MM.1S (cell line): ENCODE results near the gene FOXP1.

Experiments used
- DNase-seq: peaks from one replicate; pipeline ENCODE4 v3.0.0-alpha.2; 2015
- H2AFZ ChIP-seq: fragments of 300-600 bp; sonication (generic); 2 replicates; pipeline ENCODE4 v1.6.0; 2016; ENCODE audit warnings: antibody characterized with exemption, low read length
- H3F3A ChIP-seq: fragments of 300-600 bp; sonication (generic); 2 replicates; pipeline ENCODE4 v1.6.1; 2016; ENCODE audit warnings: mild to moderate bottlenecking, antibody characterized with exemption, low read length, moderate library complexity, mixed read lengths; ENCODE audit not compliant: insufficient read depth
- H3K27ac ChIP-seq: fragments of 300-600 bp; sonication (generic); 2 replicates; pipeline ENCODE4 v1.5.1; 2016; ENCODE audit warnings: mild to moderate bottlenecking, low read length
- H3K27me3 ChIP-seq: fragments of 300-600 bp; sonication (generic); replicated peaks from 2 replicates; pipeline ENCODE4 v1.6.0; 2016; ENCODE audit warnings: low read length; ENCODE audit not compliant: insufficient read depth
- H3K36me3 ChIP-seq: fragments of 300-600 bp; sonication (generic); replicated peaks from 2 replicates; pipeline ENCODE4 v1.6.1; 2016; ENCODE audit warnings: mild to moderate bottlenecking, low read length, mixed read lengths; ENCODE audit not compliant: insufficient read depth
- H3K4me1 ChIP-seq: fragments of 300-600 bp; sonication (generic); 2 replicates; pipeline ENCODE4 v1.6.1; 2016; ENCODE audit warnings: low read length, mixed read lengths
- H3K4me2 ChIP-seq: fragments of 300-600 bp; sonication (generic); 2 replicates; pipeline ENCODE4 v1.6.0; 2016; ENCODE audit warnings: low read depth, low read length
- H3K4me3 ChIP-seq: fragments of 300-600 bp; sonication (generic); 2 replicates; pipeline ENCODE4 v1.5.1; 2016; ENCODE audit warnings: low read length, mixed read lengths
- H3K79me2 ChIP-seq: fragments of 300-600 bp; sonication (generic); 2 replicates; pipeline ENCODE4 v1.6.1; 2016; ENCODE audit warnings: mixed run types, low read length, mixed read lengths
- H3K9ac ChIP-seq: fragments of 300-600 bp; sonication (generic); 2 replicates; pipeline ENCODE4 v1.6.1; 2016; ENCODE audit warnings: low read length, mixed read lengths
- H3K9me2 ChIP-seq: fragments of 300-600 bp; sonication (generic); replicated peaks from 2 replicates; pipeline ENCODE4 v1.6.1; 2016; ENCODE audit warnings: mild to moderate bottlenecking, low read length, mixed read lengths; ENCODE audit not compliant: insufficient read depth
- H3K9me3 ChIP-seq: fragments of 300-600 bp; sonication (generic); replicated peaks from 2 replicates; pipeline ENCODE4 v1.6.1; 2016; ENCODE audit warnings: mild to moderate bottlenecking, low read length, mixed read lengths; ENCODE audit not compliant: insufficient read depth
- H4K20me1 ChIP-seq: fragments of 300-600 bp; sonication (generic); 2 replicates; pipeline ENCODE4 v1.6.1; 2016; ENCODE audit warnings: mild to moderate bottlenecking, low read length, moderate library complexity, mixed read lengths; ENCODE audit not compliant: insufficient read depth
- EZH2 ChIP-seq: fragments of 300-600 bp; sonication (generic); optimal IDR thresholded peaks from 2 replicates; pipeline ENCODE3; 2017; ENCODE audit warnings: low read depth, mild to moderate bottlenecking, antibody characterized with exemption, low read length, mixed read lengths
- EZH2phosphoT487 ChIP-seq: fragments of 300-600 bp; sonication (generic); IDR thresholded peaks from 2 replicates; pipeline ENCODE4 v1.6.1; 2018; ENCODE audit warnings: antibody characterized with exemption, low read length
- TF ChIP-seq, protein P1 (sequence below): fragments of 300-600 bp; sonication (generic); IDR thresholded peaks from 2 replicates; pipeline ENCODE4 v1.5.1; 2016; ENCODE audit warnings: antibody characterized with exemption, low read length, mixed read lengths

Gene FOXP1

DNA sequence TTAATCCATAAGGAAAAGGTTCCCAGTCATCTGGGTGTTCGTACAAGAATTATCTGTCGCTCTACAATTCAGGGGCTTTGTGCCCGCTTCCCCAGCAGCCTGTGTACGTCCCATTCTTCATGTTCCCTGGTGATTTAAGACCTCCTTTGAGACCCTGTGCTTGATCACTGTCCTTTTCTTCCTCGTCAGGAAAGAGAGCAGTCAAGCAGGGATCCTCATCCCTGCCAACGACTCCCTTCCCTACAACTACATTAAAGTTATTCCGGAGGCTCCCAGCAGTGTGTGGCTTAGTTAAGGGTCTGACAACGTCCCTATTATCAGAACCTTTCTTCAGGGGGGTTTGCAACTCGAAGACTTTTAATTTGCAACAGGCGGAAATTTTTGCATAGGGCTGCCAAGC lies 175.7 kb downstream of the FOXP1 start:
- Histone ChIP-seq H3K4me3 (no peak overlapping the region), H3K36me3 (no peaks in the 10 kb centered on the region), H3K9ac (no peak overlapping the region), H3K4me1 (no peaks in the 10 kb centered on the region), H3F3A (no peaks in the 10 kb centered on the region), H3K4me2 (no peak overlapping the region), H3K27ac (no peak overlapping the region), H4K20me1 (no peaks in the 10 kb centered on the region), H3K79me2 (no peaks in the 10 kb centered on the region), H3K9me3 (no peaks in the 10 kb centered on the region), H2AFZ (no peak overlapping the region), H3K27me3 (no peaks in the 10 kb centered on the region), H3K9me2 (no peaks in the 10 kb centered on the region)
- TF ChIP-seq EZH2: no peak
- TF ChIP-seq, protein P1, sequence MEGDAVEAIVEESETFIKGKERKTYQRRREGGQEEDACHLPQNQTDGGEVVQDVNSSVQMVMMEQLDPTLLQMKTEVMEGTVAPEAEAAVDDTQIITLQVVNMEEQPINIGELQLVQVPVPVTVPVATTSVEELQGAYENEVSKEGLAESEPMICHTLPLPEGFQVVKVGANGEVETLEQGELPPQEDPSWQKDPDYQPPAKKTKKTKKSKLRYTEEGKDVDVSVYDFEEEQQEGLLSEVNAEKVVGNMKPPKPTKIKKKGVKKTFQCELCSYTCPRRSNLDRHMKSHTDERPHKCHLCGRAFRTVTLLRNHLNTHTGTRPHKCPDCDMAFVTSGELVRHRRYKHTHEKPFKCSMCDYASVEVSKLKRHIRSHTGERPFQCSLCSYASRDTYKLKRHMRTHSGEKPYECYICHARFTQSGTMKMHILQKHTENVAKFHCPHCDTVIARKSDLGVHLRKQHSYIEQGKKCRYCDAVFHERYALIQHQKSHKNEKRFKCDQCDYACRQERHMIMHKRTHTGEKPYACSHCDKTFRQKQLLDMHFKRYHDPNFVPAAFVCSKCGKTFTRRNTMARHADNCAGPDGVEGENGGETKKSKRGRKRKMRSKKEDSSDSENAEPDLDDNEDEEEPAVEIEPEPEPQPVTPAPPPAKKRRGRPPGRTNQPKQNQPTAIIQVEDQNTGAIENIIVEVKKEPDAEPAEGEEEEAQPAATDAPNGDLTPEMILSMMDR: no peak
- no peak for TF ChIP-seq EZH2phosphoT487
- no peak for DNase-seq

DNA sequence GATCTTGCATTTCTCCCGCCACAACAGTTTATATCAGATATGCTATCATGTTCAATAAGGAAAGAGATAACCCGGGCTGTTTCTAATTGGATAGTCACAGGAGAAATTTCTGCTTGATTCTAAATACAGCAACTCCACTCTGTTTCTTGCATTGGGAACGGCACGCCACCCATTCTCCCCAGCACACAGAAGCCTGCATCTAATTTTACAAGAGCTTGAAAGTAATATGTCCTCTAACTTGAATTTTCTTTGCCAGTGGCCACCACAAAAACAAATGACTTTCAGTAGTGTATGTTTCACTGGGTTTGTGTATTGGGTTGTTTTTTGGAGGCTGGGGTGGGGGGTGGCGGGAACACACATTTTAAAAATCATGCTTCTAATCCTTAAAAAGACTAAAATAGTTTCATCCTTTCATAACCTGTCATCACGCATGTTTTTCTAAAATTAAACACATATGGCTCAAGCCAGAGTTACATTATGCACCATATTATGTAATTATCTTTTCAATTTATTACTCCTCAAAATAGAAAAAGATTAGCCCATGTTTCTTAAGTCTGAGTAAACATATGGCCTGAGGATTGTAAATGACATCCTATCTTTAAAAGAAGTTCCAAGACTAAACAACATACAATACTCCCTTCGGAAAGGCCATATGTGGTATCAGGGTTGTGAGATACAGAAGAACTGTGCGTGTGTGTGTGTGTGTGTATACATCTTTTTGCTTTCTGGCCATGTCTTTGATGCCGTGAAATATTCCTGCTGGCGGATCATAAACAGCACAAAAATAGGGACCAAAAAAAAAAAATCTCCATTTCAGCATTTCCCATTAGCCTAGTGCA lies 176.3 kb downstream of the FOXP1 start:
- H3F3A ChIP-seq: no peaks in the 10 kb centered on the region

GRCh38 chr3:71402911-71403310 lies 180.6 kb downstream of the FOXP1 start:
- H3K4me2 ChIP-seq: no peak overlapping the region
- no peaks in the 10 kb centered on the region for H3K36me3 ChIP-seq
- no peak overlapping the region for H3K9ac ChIP-seq
- no peaks in the 10 kb centered on the region for H3K4me1 ChIP-seq
- no peaks in the 10 kb centered on the region for H3K9me3 ChIP-seq
- H3K27me3 ChIP-seq: no peaks in the 10 kb centered on the region
- TF ChIP-seq, protein P1: no peak
- TF ChIP-seq EZH2 (no peak), EZH2phosphoT487 (no peak)
- no peak overlapping the region for H3K4me3 ChIP-seq
- H3K27ac ChIP-seq: no peak overlapping the region
- H3K9me2 ChIP-seq: no peaks in the 10 kb centered on the region
- no peak overlapping the region for H2AFZ ChIP-seq
- H4K20me1 ChIP-seq: no peaks in the 10 kb centered on the region
- no peaks in the 10 kb centered on the region for H3K79me2 ChIP-seq
- H3F3A ChIP-seq: no peaks in the 10 kb centered on the region
- DNase-seq: no peak

More for the DNA sequence above, 176.3 kb downstream of the FOXP1 start:
- no peak overlapping the region for H3K4me2 ChIP-seq
- TF ChIP-seq, protein P1: no peak
- TF ChIP-seq EZH2phosphoT487 (no peak), EZH2 (no peak)
- H3K4me3 ChIP-seq: no peak overlapping the region
- no peak overlapping the region for H2AFZ ChIP-seq
- H3K79me2 ChIP-seq: no peaks in the 10 kb centered on the region
- H3K27me3 ChIP-seq: no peaks in the 10 kb centered on the region
- H3K9me2 ChIP-seq: no peaks in the 10 kb centered on the region
- no peak for DNase-seq
- H4K20me1 ChIP-seq: no peaks in the 10 kb centered on the region
- no peaks in the 10 kb centered on the region for H3K36me3 ChIP-seq
- H3K27ac ChIP-seq: no peak overlapping the region
- no peaks in the 10 kb centered on the region for H3K4me1 ChIP-seq
- H3K9me3 ChIP-seq: no peaks in the 10 kb centered on the region
- H3K9ac ChIP-seq: no peak overlapping the region
